ENCODE results near the gene DTNBP1.

The DTNBP1 gene

DNA sequence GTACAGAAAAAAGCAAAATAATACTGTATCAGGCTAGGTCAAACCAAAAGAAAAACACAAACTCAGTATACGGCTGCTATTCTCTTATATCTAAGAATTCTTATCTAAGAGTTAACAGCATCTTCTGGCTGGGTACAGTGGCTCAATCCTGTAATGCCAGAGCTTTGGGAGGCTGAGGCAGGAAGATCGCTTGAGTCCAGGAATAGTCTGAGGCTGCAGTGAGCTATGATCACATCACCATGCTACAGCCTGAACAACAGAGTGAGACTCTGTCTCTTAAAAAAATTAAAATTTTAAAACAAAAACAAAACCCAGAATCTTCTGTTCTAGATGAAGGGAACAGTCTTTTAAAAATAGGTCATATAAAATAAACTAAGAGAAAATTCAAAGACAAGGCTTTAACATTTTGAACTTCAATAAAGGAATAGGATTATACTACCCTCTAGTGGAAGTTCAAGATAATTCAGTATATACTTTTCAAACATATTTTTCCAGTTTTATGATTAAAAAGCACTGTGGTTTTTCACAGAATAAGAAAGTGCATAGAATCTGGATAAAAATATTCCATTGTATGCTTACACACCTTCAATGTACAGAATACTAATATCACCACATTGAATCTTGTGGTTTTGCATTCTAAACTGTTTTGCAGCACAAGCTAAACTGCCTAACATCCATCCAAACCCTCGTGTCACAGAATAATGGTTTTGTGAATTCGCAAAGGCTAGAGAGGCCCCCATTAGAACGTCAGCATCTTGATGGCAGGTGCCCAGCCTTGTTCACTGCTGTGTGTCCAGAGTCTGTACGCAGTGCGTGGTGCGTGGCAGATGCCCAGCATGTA, 39.3 kb downstream of the DTNBP1 start:
- Histone ChIP-seq H3K27me3 (ENCODE audit: control insufficient read depth, insufficient read depth, low read length) (no peaks in the 10 kb centered on the region), H3K4me3 (ENCODE audit: low read depth, low read length) (no peak overlapping the region), H3K36me3 (ENCODE audit: control insufficient read depth, insufficient read depth, low read length) (no peaks in the 10 kb centered on the region), H3K9me3 (ENCODE audit: control insufficient read depth, insufficient read depth, low read depth, low read length) (no peaks in the 10 kb centered on the region), H3K4me1 (ENCODE audit: control insufficient read depth, insufficient read depth, low read length) (peaks cover 15% of the 10 kb centered on the region), H3K9ac (ENCODE audit: low read length) (no peak overlapping the region), H3K27ac (ENCODE audit: low read depth, low read length) (no peak overlapping the region)

DNA sequence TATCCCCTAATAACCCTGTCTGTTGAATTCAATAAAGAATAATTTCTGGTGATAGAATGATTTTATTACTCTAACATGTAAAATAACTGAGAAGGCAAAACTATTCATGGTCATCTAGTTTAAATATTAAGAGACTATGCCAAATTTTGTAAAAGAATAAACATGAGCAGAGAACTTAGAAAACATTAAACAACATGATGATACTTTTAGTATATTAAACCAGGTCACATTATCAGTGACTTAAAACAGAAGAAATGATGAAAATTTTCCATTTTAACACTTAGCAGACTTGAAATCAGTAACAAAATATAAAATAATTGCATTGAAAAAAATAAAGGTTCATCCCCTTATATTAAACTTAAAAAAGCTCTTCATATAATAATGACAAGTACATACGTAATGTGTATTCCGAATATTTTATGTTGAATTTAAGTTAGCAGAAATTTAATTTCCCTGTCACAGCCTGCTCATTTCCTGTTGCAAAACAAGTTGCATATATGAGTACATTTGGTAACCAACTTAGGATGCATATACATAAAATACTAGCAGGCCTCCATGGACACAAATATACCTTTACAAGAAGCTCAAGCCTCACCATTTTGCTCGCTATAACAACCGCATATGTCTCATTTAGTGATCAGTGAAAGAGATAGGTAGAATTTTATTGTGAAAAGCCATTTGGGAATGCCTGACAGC, 40.6 kb downstream of the DTNBP1 start:
- Histone ChIP-seq H3K9me3 (ENCODE audit: control insufficient read depth, insufficient read depth, low read depth, low read length) (no peaks in the 10 kb centered on the region), H3K27ac (ENCODE audit: low read depth, low read length) (no peak overlapping the region), H3K36me3 (ENCODE audit: control insufficient read depth, insufficient read depth, low read length) (no peaks in the 10 kb centered on the region), H3K27me3 (ENCODE audit: control insufficient read depth, insufficient read depth, low read length) (no peaks in the 10 kb centered on the region), H3K4me1 (ENCODE audit: control insufficient read depth, insufficient read depth, low read length) (peaks cover 15% of the 10 kb centered on the region), H3K4me3 (ENCODE audit: low read depth, low read length) (no peak overlapping the region), H3K9ac (ENCODE audit: low read length) (no peak overlapping the region)

DNA sequence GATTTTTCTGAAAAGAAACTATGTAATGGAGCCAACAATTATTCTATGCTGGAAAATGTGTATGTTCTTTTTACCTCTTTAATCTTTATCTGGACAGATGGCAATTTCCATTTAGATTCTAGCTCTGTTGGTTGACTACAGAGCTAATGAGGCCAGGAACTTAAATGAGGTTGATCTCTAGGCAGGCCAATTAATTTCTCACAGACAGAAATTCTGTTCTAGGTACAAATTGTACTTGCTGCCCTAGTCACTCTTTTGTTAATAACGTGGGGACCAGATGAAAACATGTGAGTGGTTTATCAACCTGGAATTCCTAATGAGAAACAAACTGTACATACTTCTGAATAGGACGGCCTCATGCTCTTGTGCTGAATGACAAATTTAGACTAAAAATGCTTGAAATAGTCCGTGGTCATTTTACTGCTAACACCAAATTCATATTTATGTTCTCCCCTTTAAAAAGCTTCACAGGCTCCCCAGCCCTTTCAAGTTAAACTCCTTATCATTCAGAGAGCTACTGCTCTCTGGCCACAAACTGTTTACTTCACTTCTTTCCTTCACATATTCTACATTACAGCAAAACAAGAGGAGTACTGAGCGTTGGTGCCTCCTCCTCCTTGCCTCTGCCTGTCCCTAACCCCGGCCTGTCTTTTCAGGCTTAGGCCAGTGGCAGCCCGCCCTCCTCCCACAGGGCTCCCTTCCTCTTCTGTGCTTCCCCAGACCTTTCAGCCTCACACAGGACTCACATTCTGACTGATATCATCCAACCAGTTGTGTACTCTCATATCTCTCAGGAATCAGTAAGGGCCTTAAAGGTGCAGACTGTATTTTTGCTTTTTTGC, 41.4 kb downstream of the DTNBP1 start:
- no peak overlapping the region for H3K27ac ChIP-seq (ENCODE audit: low read depth, low read length)
- no peak overlapping the region for H3K4me3 ChIP-seq (ENCODE audit: low read depth, low read length)
- H3K4me1 ChIP-seq (ENCODE audit: control insufficient read depth, insufficient read depth, low read length): peaks cover 16% of the 10 kb centered on the region
- H3K27me3 ChIP-seq (ENCODE audit: control insufficient read depth, insufficient read depth, low read length): no peaks in the 10 kb centered on the region
- no peak overlapping the region for H3K9ac ChIP-seq (ENCODE audit: low read length)
- no peaks in the 10 kb centered on the region for H3K36me3 ChIP-seq (ENCODE audit: control insufficient read depth, insufficient read depth, low read length)
- no peaks in the 10 kb centered on the region for H3K9me3 ChIP-seq (ENCODE audit: control insufficient read depth, insufficient read depth, low read depth, low read length)

DNA sequence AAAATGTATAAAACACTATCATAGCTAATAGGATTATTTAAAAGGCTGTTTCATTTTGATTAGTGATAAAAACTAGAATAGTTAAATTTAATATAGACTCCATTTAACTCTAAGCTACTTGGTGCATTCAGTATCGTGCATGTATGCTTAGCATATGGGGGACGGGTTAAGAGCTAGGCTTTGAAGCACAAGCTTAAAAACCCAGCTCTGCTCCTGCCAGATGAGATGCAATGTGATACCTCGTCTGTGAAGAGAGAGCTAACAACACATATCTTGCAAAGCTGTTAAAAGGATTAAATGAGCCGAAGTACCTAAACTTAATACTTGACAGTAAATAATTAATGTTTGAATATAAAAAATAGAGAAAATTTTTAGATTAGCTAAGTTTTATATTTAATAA, 42.2 kb downstream of the DTNBP1 start:
- Histone ChIP-seq H3K36me3 (ENCODE audit: control insufficient read depth, insufficient read depth, low read length) (no peaks in the 10 kb centered on the region), H3K9ac (ENCODE audit: low read length) (no peak overlapping the region), H3K4me3 (ENCODE audit: low read depth, low read length) (no peak overlapping the region), H3K9me3 (ENCODE audit: control insufficient read depth, insufficient read depth, low read depth, low read length) (no peaks in the 10 kb centered on the region), H3K27me3 (ENCODE audit: control insufficient read depth, insufficient read depth, low read length) (no peaks in the 10 kb centered on the region), H3K27ac (ENCODE audit: low read depth, low read length) (no peak overlapping the region), H3K4me1 (ENCODE audit: control insufficient read depth, insufficient read depth, low read length) (peaks cover 24% of the 10 kb centered on the region)

DNA sequence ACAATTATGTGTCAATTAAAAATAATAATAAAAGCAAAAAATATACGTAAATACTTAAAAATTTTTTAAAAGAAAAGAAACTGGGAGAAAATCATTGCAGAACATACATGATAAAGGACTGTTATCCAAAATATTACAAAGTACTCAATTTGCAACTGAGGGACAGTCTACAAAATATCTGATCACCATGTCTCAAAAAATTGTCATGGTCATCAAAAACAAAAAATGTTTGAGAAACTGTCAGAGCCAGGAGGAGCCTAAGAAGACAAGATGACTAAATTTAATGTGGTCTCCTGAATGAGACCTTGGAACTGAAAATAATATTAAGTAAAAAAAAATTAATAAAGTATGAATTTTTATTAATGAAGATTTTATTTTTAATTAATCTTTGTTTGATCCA, 43.5 kb downstream of the DTNBP1 start:
- no peaks in the 10 kb centered on the region for H3K9me3 ChIP-seq (ENCODE audit: control insufficient read depth, insufficient read depth, low read depth, low read length)
- no peaks in the 10 kb centered on the region for H3K27me3 ChIP-seq (ENCODE audit: control insufficient read depth, insufficient read depth, low read length)
- no peak overlapping the region for H3K27ac ChIP-seq (ENCODE audit: low read depth, low read length)
- H3K36me3 ChIP-seq (ENCODE audit: control insufficient read depth, insufficient read depth, low read length): no peaks in the 10 kb centered on the region
- H3K9ac ChIP-seq (ENCODE audit: low read length): no peak overlapping the region
- H3K4me1 ChIP-seq (ENCODE audit: control insufficient read depth, insufficient read depth, low read length): peaks cover 26% of the 10 kb centered on the region
- H3K4me3 ChIP-seq (ENCODE audit: low read depth, low read length): no peak overlapping the region

DNA sequence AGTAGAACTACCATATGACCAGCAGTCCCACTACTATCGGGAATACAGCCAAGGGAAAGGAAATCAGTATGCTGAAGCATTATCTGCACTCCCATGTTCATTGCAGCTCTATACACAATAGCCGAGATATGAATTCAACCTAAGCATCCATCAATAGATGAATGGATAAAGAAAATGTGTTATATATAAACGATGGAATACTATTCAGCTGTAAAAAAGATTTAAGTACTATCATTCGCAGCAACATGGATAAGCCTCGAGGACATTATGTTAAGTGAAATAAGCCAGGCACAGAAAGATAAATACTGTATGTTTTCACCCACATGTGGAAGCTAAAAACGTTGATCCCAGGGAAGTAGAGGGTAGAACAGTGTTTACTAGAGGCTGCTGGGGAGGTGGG, 44.1 kb downstream of the DTNBP1 start:
- peaks cover 26% of the 10 kb centered on the region for H3K4me1 ChIP-seq (ENCODE audit: control insufficient read depth, insufficient read depth, low read length)
- no peaks in the 10 kb centered on the region for H3K36me3 ChIP-seq (ENCODE audit: control insufficient read depth, insufficient read depth, low read length)
- no peaks in the 10 kb centered on the region for H3K9me3 ChIP-seq (ENCODE audit: control insufficient read depth, insufficient read depth, low read depth, low read length)
- no peaks in the 10 kb centered on the region for H3K27me3 ChIP-seq (ENCODE audit: control insufficient read depth, insufficient read depth, low read length)
- H3K4me3 ChIP-seq (ENCODE audit: low read depth, low read length): no peak overlapping the region
- H3K27ac ChIP-seq (ENCODE audit: low read depth, low read length): no peak overlapping the region
- H3K9ac ChIP-seq (ENCODE audit: low read length): no peak overlapping the region

DNA sequence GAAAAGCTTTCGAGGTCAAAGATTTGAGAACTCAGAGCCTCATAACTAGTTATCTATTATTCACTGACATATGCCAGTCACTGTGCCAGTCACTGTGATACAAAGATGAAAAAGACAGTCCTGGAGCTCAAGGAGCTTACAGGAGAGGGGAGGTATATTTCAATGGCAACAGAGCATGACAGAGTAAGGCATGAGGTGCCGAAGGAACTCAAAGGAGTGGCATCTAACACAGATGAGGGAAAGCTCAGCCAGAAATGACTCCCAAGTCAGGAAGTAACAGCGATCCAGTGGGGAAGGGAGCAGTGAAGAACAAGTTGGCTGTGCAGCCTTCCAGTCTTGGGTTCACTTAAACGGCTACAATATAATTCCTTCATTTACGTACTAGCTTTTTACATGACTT, 46.6 kb downstream of the DTNBP1 start:
- Histone ChIP-seq H3K27ac (ENCODE audit: low read depth, low read length) (no peak overlapping the region), H3K9me3 (ENCODE audit: control insufficient read depth, insufficient read depth, low read depth, low read length) (peaks cover 2% of the 10 kb centered on the region; the same call in 1 of the 2 replicates), H3K36me3 (ENCODE audit: control insufficient read depth, insufficient read depth, low read length) (0 out of 2 replicates have a peak, but pooled peaks cover 3% of the 10 kb centered on the region), H3K9ac (ENCODE audit: low read length) (no peak overlapping the region), H3K4me1 (ENCODE audit: control insufficient read depth, insufficient read depth, low read length) (peaks cover 19% of the 10 kb centered on the region), H3K4me3 (ENCODE audit: low read depth, low read length) (no peak overlapping the region), H3K27me3 (ENCODE audit: control insufficient read depth, insufficient read depth, low read length) (no peaks in the 10 kb centered on the region)

DNA sequence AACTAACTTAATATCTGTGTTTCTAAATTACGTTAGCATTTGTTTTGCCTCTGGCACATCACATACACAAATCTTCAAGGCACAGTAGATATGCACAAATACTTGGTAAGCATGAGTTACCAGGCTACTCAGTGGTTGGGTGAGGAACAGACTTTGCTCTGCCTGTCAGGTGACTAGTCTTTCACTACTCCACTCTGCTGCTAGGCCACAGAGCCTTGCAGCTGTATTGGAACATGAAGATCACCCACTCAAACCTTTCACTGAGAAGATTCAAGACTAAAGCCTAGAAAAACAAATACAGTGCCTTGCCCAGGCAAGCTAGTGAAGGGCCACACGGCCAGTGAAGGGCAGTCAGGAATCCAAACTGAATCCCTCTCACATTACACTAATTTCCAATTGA, 47.0 kb downstream of the DTNBP1 start:
- H3K9ac ChIP-seq (ENCODE audit: low read length): no peak overlapping the region
- H3K9me3 ChIP-seq (ENCODE audit: control insufficient read depth, insufficient read depth, low read depth, low read length): peaks cover 2% of the 10 kb centered on the region; the same call in 1 of the 2 replicates
- no peak overlapping the region for H3K27ac ChIP-seq (ENCODE audit: low read depth, low read length)
- H3K4me3 ChIP-seq (ENCODE audit: low read depth, low read length): no peak overlapping the region
- H3K36me3 ChIP-seq (ENCODE audit: control insufficient read depth, insufficient read depth, low read length): 0 out of 2 replicates have a peak, but pooled peaks cover 3% of the 10 kb centered on the region
- peaks cover 15% of the 10 kb centered on the region for H3K4me1 ChIP-seq (ENCODE audit: control insufficient read depth, insufficient read depth, low read length)
- no peaks in the 10 kb centered on the region for H3K27me3 ChIP-seq (ENCODE audit: control insufficient read depth, insufficient read depth, low read length)

DNA sequence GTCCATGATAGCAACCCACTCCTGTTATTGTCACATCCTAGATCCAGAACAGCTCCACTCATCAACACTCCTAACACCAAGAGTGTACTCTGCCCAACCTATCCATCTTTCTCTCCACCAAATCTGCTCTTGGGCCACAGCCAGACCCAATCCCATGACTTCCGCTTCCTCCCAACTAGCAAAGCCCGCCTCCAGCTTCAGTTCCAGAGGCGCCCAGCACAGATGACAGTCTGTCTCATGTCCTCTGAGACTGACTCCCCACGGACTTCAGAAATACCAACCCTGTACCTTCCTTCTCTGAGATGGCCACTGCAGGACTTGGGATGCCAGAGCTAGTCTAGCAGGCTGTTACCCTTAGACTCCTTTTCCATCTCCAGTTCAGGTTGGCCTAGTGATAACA, 48.6 kb downstream of the DTNBP1 start:
- Histone ChIP-seq H3K36me3 (ENCODE audit: control insufficient read depth, insufficient read depth, low read length) (0 out of 2 replicates have a peak, but pooled peaks cover 3% of the 10 kb centered on the region), H3K9me3 (ENCODE audit: control insufficient read depth, insufficient read depth, low read depth, low read length) (peaks cover 4% of the 10 kb centered on the region; the same call in 1 of the 2 replicates), H3K9ac (ENCODE audit: low read length) (no peak overlapping the region), H3K27me3 (ENCODE audit: control insufficient read depth, insufficient read depth, low read length) (no peaks in the 10 kb centered on the region), H3K4me1 (ENCODE audit: control insufficient read depth, insufficient read depth, low read length) (peaks cover 11% of the 10 kb centered on the region), H3K27ac (ENCODE audit: low read depth, low read length) (no peak overlapping the region), H3K4me3 (ENCODE audit: low read depth, low read length) (no peak overlapping the region)

DNA sequence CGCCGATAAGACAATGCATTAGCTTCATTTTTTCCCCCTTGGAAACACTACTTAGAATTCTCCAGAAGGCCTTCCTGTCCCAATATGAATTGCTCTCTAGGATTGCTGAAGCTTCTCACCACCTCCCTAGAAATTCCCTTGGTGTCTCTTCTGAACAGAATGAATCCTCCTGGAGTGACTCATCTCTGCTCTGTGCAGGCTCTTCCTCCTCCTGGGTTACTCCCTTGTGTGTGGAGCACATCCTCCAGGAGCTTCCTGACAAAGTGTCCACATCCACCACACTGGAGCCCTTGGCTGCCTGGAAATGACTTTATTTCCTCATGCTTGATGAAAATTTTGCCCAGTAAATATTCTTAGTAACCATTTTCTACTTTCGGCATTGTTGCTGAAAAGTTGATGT, 54.4 kb downstream of the DTNBP1 start:
- Histone ChIP-seq H3K27ac (ENCODE audit: low read depth, low read length) (no peak overlapping the region), H3K4me1 (ENCODE audit: control insufficient read depth, insufficient read depth, low read length) (no peaks in the 10 kb centered on the region), H3K4me3 (ENCODE audit: low read depth, low read length) (no peak overlapping the region), H3K36me3 (ENCODE audit: control insufficient read depth, insufficient read depth, low read length) (0 out of 2 replicates have a peak, but pooled peaks cover 3% of the 10 kb centered on the region), H3K9me3 (ENCODE audit: control insufficient read depth, insufficient read depth, low read depth, low read length) (peaks cover 4% of the 10 kb centered on the region; the same call in 1 of the 2 replicates), H3K9ac (ENCODE audit: low read length) (no peak overlapping the region), H3K27me3 (ENCODE audit: control insufficient read depth, insufficient read depth, low read length) (no peaks in the 10 kb centered on the region)
